Neural cell (in vitro differentiated cells): ENCODE measurements around the gene SRI.

Experiments used
- EZH2 ChIP-seq: fragments of 200-600, 300-800 bp; shearing (Covaris generic), sonication (generic); IDR thresholded peaks from 2 replicates; pipeline ENCODE4 v1.6.1; 2014; ENCODE audit warnings: antibody characterized with exemption, low read length, borderline replicate concordance, mild to moderate bottlenecking; ENCODE audit not compliant: insufficient read depth, poor library complexity, severe bottlenecking
- RAD21 ChIP-seq: fragments of 450-650 bp; conservative IDR thresholded peaks from 2 replicates; pipeline ENCODE4 v1.6.1; 2014; ENCODE audit warnings: antibody characterized with exemption, mild to moderate bottlenecking, moderate library complexity
- TAF1 ChIP-seq: IDR thresholded peaks from 2 replicates; pipeline ENCODE4 v1.6.1; 2012; ENCODE audit warnings: low read depth
- TF ChIP-seq, protein P1 (sequence below): fragments of 450-650 bp; IDR thresholded peaks from 2 replicates; pipeline ENCODE4 v1.5.1; 2014; ENCODE audit warnings: antibody characterized with exemption, mild to moderate bottlenecking, moderate library complexity; ENCODE audit not compliant: poor library complexity, severe bottlenecking

DNA sequence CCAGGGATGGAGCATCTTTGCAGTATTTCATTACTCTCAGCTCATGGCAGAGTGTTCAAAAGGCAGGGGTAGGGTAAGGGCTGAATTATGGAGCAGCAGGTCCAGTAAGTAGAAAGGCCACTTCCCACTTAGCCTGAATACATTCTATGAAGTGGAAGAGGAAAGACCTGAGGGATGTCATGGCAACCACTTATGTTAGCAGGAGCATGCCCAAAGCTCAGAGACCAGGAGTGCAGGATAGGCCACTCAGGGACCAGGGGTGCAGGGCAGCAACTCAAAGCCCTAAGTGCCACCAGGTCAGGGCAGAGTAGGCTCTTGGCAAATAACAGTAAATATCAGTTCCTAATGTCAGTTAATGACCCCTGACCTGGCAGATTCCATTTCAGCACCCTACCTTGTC, 3.6 kb downstream of the SRI start:
- TF ChIP-seq, protein P1, sequence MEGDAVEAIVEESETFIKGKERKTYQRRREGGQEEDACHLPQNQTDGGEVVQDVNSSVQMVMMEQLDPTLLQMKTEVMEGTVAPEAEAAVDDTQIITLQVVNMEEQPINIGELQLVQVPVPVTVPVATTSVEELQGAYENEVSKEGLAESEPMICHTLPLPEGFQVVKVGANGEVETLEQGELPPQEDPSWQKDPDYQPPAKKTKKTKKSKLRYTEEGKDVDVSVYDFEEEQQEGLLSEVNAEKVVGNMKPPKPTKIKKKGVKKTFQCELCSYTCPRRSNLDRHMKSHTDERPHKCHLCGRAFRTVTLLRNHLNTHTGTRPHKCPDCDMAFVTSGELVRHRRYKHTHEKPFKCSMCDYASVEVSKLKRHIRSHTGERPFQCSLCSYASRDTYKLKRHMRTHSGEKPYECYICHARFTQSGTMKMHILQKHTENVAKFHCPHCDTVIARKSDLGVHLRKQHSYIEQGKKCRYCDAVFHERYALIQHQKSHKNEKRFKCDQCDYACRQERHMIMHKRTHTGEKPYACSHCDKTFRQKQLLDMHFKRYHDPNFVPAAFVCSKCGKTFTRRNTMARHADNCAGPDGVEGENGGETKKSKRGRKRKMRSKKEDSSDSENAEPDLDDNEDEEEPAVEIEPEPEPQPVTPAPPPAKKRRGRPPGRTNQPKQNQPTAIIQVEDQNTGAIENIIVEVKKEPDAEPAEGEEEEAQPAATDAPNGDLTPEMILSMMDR: no peak
- TF ChIP-seq RAD21: no peak
- no peak for TF ChIP-seq TAF1
- no peak for TF ChIP-seq EZH2
